ENCODE data around the gene SPZ1.
"Not testable (repeated sequence)": the region's sequence is repeated elsewhere in the genome, so short reads cannot be mapped to it uniquely, and the experiment has no call there.

DNA sequence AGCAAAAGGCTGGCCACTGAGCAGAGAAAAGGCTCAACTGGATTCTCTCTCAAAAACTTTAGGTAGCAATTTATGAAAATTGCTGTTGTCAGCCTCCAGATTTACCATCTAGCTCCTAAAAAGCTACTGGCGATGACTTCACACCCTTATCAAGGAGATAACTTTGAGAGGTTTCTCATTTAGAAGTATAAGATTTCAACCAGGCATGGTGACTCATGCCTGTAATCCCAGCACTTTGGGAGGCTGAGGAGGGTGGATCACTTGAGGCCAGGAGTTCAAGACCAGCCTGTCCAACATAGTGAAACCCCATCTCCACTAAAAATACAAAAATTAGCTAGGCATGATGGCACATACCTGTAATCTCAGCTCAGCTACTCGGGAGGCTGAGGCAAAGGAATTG, 49.3 kb upstream of the SPZ1 start:
- TF ChIP-seq, protein P1, sequence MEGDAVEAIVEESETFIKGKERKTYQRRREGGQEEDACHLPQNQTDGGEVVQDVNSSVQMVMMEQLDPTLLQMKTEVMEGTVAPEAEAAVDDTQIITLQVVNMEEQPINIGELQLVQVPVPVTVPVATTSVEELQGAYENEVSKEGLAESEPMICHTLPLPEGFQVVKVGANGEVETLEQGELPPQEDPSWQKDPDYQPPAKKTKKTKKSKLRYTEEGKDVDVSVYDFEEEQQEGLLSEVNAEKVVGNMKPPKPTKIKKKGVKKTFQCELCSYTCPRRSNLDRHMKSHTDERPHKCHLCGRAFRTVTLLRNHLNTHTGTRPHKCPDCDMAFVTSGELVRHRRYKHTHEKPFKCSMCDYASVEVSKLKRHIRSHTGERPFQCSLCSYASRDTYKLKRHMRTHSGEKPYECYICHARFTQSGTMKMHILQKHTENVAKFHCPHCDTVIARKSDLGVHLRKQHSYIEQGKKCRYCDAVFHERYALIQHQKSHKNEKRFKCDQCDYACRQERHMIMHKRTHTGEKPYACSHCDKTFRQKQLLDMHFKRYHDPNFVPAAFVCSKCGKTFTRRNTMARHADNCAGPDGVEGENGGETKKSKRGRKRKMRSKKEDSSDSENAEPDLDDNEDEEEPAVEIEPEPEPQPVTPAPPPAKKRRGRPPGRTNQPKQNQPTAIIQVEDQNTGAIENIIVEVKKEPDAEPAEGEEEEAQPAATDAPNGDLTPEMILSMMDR (conservative IDR thresholded peaks at IDR 0.05), result not testable (repeated sequence)
- not testable (repeated sequence) for TF ChIP-seq ZFX (IDR thresholded peaks at IDR 0.05)
